Suprapubic skin (tissue), 4 donors: ENCODE results near the gene ARL10.

Experiments used
- EP300 ChIP-seq: sonication (generic); formaldehyde crosslinking; IDR thresholded peaks from one replicate; pipeline ENCODE4 v1.6.1; 2017; ENCODE audit warnings: antibody characterized with exemption
- POLR2A ChIP-seq, 2 donors: fragments of 450-650 bp; IDR thresholded peaks; one replicate each; pipeline ENCODE4 v1.6.1; 2017; ENCODE audit warnings: antibody characterized with exemption in 2 of 2, mild to moderate bottlenecking in 2 of 2, moderate library complexity in 2 of 2
- POLR2AphosphoS5 ChIP-seq, 3 donors: sonication (generic); formaldehyde crosslinking; IDR thresholded peaks; one replicate each; pipeline ENCODE4 v1.6.1; 2017; ENCODE audit warnings: antibody characterized with exemption in 3 of 3
- TF ChIP-seq, protein P1 (sequence below), 2 donors: fragments of 200-600 bp in 1 of 2; fragments of 450-650 bp in 1 of 2; sonication (generic) in 1 of 2; IDR thresholded peaks; one replicate each; pipeline ENCODE4 v1.5.1; 2016 to 2019; ENCODE audit warnings: antibody characterized with exemption in 2 of 2, mild to moderate bottlenecking in 1 of 2, moderate library complexity in 1 of 2

DNA sequence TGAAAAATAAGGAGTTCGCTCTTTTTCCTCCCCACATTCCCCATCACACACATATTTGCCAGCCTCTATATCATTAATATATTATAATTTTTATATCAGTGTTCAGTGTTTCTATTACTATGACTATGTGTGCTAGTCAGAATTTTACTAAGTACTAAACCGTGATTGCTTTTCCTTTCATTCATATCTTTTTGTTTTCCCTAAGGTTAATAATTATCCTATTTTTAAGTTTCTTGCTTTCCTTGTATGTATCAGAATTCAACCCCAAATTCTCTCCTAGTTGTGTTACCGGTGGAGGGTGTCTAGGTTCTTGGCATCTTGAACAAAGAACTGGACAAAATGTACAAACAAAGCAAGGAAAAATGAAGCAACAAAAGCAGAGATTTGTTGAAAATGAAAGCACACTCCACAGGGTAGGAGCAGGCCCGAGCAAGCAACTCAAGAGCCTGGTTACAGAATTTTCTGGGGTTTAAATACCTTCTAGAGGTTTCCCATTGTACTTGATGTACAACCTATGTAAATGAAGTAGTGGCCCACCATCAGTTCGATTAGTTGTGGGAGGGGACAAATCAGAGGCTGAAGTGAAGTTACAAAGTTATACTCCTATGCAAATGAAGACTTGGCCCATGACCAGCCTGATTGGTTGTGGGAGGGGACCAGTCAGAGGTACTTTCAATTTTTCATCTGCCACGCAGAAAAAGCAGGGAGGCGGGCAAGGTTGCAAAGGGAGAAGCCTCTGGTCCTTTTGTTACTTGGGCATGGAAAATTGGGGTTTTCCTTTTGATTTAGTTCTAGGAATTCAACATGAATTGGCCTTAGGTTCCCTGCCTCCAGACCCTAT, 47.5 kb upstream of the ARL10 start:
- TF ChIP-seq, protein P1, sequence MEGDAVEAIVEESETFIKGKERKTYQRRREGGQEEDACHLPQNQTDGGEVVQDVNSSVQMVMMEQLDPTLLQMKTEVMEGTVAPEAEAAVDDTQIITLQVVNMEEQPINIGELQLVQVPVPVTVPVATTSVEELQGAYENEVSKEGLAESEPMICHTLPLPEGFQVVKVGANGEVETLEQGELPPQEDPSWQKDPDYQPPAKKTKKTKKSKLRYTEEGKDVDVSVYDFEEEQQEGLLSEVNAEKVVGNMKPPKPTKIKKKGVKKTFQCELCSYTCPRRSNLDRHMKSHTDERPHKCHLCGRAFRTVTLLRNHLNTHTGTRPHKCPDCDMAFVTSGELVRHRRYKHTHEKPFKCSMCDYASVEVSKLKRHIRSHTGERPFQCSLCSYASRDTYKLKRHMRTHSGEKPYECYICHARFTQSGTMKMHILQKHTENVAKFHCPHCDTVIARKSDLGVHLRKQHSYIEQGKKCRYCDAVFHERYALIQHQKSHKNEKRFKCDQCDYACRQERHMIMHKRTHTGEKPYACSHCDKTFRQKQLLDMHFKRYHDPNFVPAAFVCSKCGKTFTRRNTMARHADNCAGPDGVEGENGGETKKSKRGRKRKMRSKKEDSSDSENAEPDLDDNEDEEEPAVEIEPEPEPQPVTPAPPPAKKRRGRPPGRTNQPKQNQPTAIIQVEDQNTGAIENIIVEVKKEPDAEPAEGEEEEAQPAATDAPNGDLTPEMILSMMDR (IDR thresholded peaks at IDR 0.05), result no peak
- TF ChIP-seq EP300 (no peak), POLR2A (IDR thresholded peaks at IDR 0.05) (no peak), POLR2AphosphoS5 (IDR thresholded peaks at IDR 0.05) (no peak)
